CD4-positive, alpha-beta T cell (primary cell): Measurements from ENCODE around the gene SLC27A5. TPM values are rescaled to one million over a fixed set of nuclear protein-coding genes. Genes with fewer than 3 reads are reported as not detected.

Source experiments
- ATAC-seq: fragments of 200-7000 bp; cut with Tn5 transposase; one replicate; pipeline ENCODE4 v1.10.0; 2022; ENCODE audit warnings: mild to moderate bottlenecking; ENCODE audit not compliant: poor library complexity
- CTCF ChIA-PET: fragments of 350-600 bp; sonication (Branson Sonifier 250); formaldehyde crosslinking; loops from one replicate; lab custom pipeline; 2021; ENCODE audit warnings: antibody characterized with exemption, inconsistent platforms; lab: Charles Lee
- POLR2A ChIA-PET: fragments of 350-600 bp; sonication (Branson Sonifier 250); formaldehyde crosslinking; loops from one replicate; lab custom pipeline; 2021; ENCODE audit warnings: antibody characterized with exemption, inconsistent platforms; lab: Charles Lee
- DNase-seq, 14 experiments: peaks; one replicate each; pipeline ENCODE4 v3.0.0-alpha.2; 2013 to 2020; ENCODE audit warnings: mixed read lengths in 2 of 14
- H3K27ac ChIP-seq, 2 donors: one replicate each; pipeline versions ENCODE4 v1.5.1 to v1.7.0; 2013; ENCODE audit warnings: low read length in 2 of 2, low read depth in 1 of 2, mild to moderate bottlenecking in 1 of 2
- H3K27me3 ChIP-seq, 2 experiments: 1 replicate in 1 of 2; 2 replicates in 1 of 2; pipeline versions ENCODE4 v1.6.1 to v1.7.0; 2013; ENCODE audit warnings: low read length in 2 of 2, control low read depth in 1 of 2, mild to moderate bottlenecking in 1 of 2, moderate library complexity in 1 of 2; ENCODE audit not compliant: insufficient read depth in 2 of 2, control insufficient read depth in 1 of 2
- H3K36me3 ChIP-seq: one replicate; pipeline ENCODE4 v1.6.1; 2013; ENCODE audit warnings: low read length, control low read depth; ENCODE audit not compliant: insufficient read depth
- H3K4me1 ChIP-seq: one replicate; pipeline ENCODE4 v1.6.1; 2013; ENCODE audit warnings: low read length, control low read depth; ENCODE audit not compliant: insufficient read depth
- H3K4me3 ChIP-seq: one replicate; pipeline ENCODE4 v1.5.1; 2013; ENCODE audit warnings: mild to moderate bottlenecking, low read length, moderate library complexity
- H3K9me3 ChIP-seq, 2 experiments: 1 replicate in 1 of 2; 2 replicates in 1 of 2; pipeline versions ENCODE4 v1.6.1 to v1.7.0; 2013; ENCODE audit warnings: low read length in 2 of 2, mild to moderate bottlenecking in 2 of 2, control low read depth in 1 of 2, moderate library complexity in 1 of 2; ENCODE audit not compliant: control insufficient read depth in 1 of 2, insufficient read depth in 1 of 2
- H3K27ac Mint-ChIP-seq: one replicate; pipeline ENCODE4 v1.8.0; 2020; ENCODE audit warnings: mixed read lengths
- H3K27me3 Mint-ChIP-seq: one replicate; pipeline ENCODE4 v1.8.0; 2021; ENCODE audit warnings: mixed read lengths
- H3K36me3 Mint-ChIP-seq: one replicate; pipeline ENCODE4 v1.8.0; 2021; ENCODE audit warnings: low read depth, mixed read lengths
- H3K4me1 Mint-ChIP-seq: one replicate; pipeline ENCODE4 v1.8.0; 2021; ENCODE audit warnings: low read depth, mixed read lengths
- H3K4me3 Mint-ChIP-seq: one replicate; pipeline ENCODE4 v1.8.0; 2020; ENCODE audit warnings: mild to moderate bottlenecking, mixed read lengths
- H3K9me3 Mint-ChIP-seq: one replicate; pipeline ENCODE4 v1.8.0; 2020; ENCODE audit warnings: mixed read lengths
- CTCF ChIP-seq: fragments of 200-600 bp; IDR thresholded peaks from one replicate; pipeline ENCODE4 v1.8.0; 2022; ENCODE audit warnings: antibody characterized with exemption, mild to moderate bottlenecking
- intact Hi-C, 2 experiments: fragments of 100-400 bp; cut with DNase I in 1 of 2; cut with micrococcal nuclease in 1 of 2; formaldehyde crosslinking; loops; one replicate each; pipeline versions ENCODE4 v1.15.1 to v1.9.0; 2023 to 2025; cut with DNase I, micrococcal nuclease
- total RNA-seq, 174 experiments: library from RNA in 2 of 174; stranded (reverse) in 2 of 174; gene quantifications; one replicate each; pipeline ENCODE4 v1.2.3 and lab custom pipeline; 2021 to 2026

SLC27A5 gene
- total RNA-seq, 2 experiments from 2014 or later, result 3.5 to 4.8 TPM

DNA sequence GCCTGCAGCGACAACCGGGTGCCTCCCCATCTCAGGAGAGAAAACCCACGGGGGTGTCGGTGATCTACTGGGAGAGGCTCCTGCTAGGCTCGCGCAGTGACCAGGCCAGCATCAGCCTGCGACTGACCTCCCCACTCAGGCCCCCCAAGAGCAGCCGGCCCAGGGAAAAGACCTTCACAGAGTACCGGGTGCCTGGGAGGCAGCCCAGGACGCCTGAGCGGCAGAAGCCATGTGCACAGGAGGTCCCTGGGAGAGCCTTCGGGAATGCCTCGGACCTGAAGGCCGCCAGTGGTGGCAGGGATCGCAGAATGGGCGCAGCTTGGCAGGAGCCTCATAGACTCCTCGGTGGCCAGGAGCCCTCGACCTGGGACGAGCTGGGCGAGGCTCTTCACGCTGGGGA is 56.5 kb downstream of the SLC27A5 start:
- Mint-ChIP-seq H3K27me3 (peaks cover 4% of the 10 kb centered on the region), H3K4me3 (no peak overlapping the region), H3K4me1 (peaks cover 21% of the 10 kb centered on the region), H3K9me3 (no peaks in the 10 kb centered on the region), H3K27ac (no peak overlapping the region), H3K36me3 (peaks cover 39% of the 10 kb centered on the region)
- Histone ChIP-seq H3K36me3 (peaks cover 21% of the 10 kb centered on the region), H3K9me3 (no peaks in the 10 kb centered on the region), H3K27ac (no peak overlapping the region), H3K4me3 (no peak overlapping the region), H3K27me3 (no peaks in the 10 kb centered on the region), H3K4me1 (peaks cover 15% of the 10 kb centered on the region)
- ATAC-seq, result no peak
- ChIA-PET CTCF (no interaction called here), POLR2A (no interaction called here)
- no peak for DNase-seq
- no peak for TF ChIP-seq CTCF
- intact Hi-C loops, result no loop called here

DNA sequence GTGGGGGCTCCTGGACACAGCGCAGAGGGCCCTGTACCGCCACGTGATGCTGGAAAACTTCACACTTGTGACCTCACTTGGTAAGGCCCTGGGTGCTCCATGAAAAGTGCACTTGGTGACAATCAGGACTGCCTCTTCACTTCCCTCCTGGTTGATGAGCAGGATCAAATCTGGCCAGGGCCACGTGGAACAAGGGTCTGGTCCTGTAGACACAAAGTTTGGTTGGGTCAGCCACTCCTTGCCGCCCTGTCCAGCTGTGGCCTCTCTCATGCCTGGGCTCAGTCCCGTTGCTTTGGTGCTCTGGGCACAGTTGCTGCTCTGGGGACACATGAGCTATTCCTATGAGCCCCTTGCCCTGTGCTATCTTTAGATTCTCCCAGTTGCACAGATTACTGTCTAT is 58.0 kb downstream of the SLC27A5 start:
- intact Hi-C loops, result loop anchor here in 1 of 2 experiments (5.0 kb wide), 1 partner anchor 146 kb away; the partner anchor contains the start of gene ERVK3-1
- Histone ChIP-seq H3K36me3 (peaks cover 21% of the 10 kb centered on the region), H3K4me1 (peaks cover 15% of the 10 kb centered on the region), H3K27me3 (peaks cover 4 to 9% of the 10 kb centered on the region in 2 experiments), H3K4me3 (no peak overlapping the region), H3K9me3 (peaks cover 6 to 8% of the 10 kb centered on the region in 2 experiments), H3K27ac (no peak overlapping the region)
- Mint-ChIP-seq H3K9me3 (peaks cover 2% of the 10 kb centered on the region), H3K4me3 (peak overlapping the region; percentile 80), H3K4me1 (peaks cover 21% of the 10 kb centered on the region), H3K27me3 (peaks cover 14% of the 10 kb centered on the region), H3K36me3 (peaks cover 35% of the 10 kb centered on the region), H3K27ac (no peak overlapping the region)
- ChIA-PET POLR2A (interaction anchor here (1.1 kb wide), 1 partner anchor 14 kb away, joined by 3 read pairs; the partner anchor contains the start of gene ZNF132), CTCF (no interaction called here)
- DNase-seq (no peak), ATAC-seq (no peak)
- TF ChIP-seq CTCF, result no peak

DNA sequence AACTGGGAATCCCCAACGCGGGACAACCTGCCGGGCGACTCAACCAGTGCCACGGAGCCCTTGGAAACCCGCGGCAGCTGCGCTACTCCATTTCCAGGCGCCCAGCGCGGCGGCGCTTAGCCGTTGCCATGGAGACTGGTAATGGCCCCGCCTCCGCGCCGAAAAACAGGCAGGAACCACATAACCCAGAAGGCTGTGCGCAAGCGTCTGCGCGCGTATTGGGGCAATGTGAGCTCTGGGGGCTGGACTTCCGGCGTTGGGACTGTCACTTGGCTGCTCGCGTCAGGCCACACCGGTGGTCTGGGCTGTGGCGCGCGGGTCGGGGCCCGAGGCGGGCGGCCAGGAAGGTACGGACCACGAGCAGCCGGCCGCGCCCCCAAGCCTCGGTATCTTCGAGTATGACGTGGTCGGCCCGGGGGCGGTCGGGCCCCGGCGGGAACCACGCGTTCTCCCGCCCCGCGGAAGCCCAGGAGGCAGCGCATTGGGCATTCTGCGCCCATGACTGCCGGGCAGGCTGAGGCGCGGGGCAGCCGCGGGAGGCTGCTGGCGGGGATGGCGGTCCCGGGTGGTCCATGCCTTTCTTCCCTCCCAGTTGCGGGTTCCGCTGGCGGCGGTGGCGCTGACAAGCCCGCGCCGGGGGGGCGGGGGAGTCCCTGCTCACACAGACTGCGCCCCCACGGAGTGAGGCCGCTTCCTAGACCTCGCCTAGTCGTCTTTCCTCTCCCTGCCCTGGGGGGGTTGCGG is 60.3 kb downstream of the SLC27A5 start, which contains the start of gene ZNF324B:
TSS of gene ZNF324B (plus strand) at position 265 of the 744 bp plus-strand sequence. CDS start 2,080 bp downstream, outside the sequence.
- Mint-ChIP-seq H3K4me3 (peak within 1 kb of the TSS; percentile 85), H3K27ac (peak within 1 kb of the TSS; percentile 63), H3K9me3 (peaks cover 4% of the 10 kb centered on the region), H3K4me1 (peaks cover 21% of the 10 kb centered on the region), H3K36me3 (peaks cover 30% of the 10 kb centered on the region), H3K27me3 (peaks cover 28% of the 10 kb centered on the region)
- peaks cover 7 to 14% of the 10 kb centered on the region in 2 experiments for H3K9me3 ChIP-seq
- POLR2A ChIA-PET, result interaction anchor here (0.5 to 1.5 kb wide), 13 partner anchors 11 to 702 kb away, joined by 3 to 24 read pairs (median 3); partner anchors contain the start of genes TRIM28, ZNF132, ZNF497 and ZNF552
- H3K27me3 ChIP-seq, result peaks cover 9 to 16% of the 10 kb centered on the region in 2 experiments
- peak; percentile 97 for ATAC-seq
- peak within 1 kb of the TSS; percentile 66 for H3K4me3 ChIP-seq
- H3K4me1 ChIP-seq, result peaks cover 15% of the 10 kb centered on the region
- CTCF ChIA-PET, result interaction anchor here (1.1 to 2.6 kb wide), 2 partner anchors 63 to 68 kb away, joined by 3 to 10 read pairs; partner anchors contain the start of gene ZBTB45
- peak; percentile 92 to 98 (median 96) for DNase-seq
- TF ChIP-seq CTCF, result no peak
- peaks cover 16% of the 10 kb centered on the region for H3K36me3 ChIP-seq
- peak within 1 kb of the TSS in 1 of 2 donors; percentile 61 for H3K27ac ChIP-seq
- intact Hi-C loops, result loop anchor here (1.0 to 5.0 kb wide), 5 partner anchors 11 to 144 kb away; partner anchors contain the start of genes ZNF132 (in 2 of the 2), ZNF584 (in 2 of the 2) and ERVK3-1 (in 1 of the 2)
